Esophagus muscularis mucosa (tissue), 3 donors: ENCODE measurements around the gene SORCS2.

Experiments used
- CTCF ChIP-seq, 3 experiments: fragments of 200-600 bp in 2 of 3; fragments of 450-650 bp in 1 of 3; sonication (generic) in 2 of 3; IDR thresholded peaks; one replicate each; pipeline ENCODE4 v1.5.1; 2017 to 2019; ENCODE audit warnings: antibody characterized with exemption in 3 of 3, mild to moderate bottlenecking in 2 of 3, moderate library complexity in 1 of 3
- POLR2A ChIP-seq: fragments of 450-650 bp; IDR thresholded peaks from one replicate; pipeline ENCODE4 v1.6.1; 2017; ENCODE audit warnings: antibody characterized with exemption, moderate library complexity, mild to moderate bottlenecking, low read depth
- POLR2AphosphoS5 ChIP-seq, 2 donors: sonication (generic); formaldehyde crosslinking; IDR thresholded peaks; one replicate each; pipeline ENCODE4 v1.6.1; 2017; ENCODE audit warnings: antibody characterized with exemption in 2 of 2

DNA sequence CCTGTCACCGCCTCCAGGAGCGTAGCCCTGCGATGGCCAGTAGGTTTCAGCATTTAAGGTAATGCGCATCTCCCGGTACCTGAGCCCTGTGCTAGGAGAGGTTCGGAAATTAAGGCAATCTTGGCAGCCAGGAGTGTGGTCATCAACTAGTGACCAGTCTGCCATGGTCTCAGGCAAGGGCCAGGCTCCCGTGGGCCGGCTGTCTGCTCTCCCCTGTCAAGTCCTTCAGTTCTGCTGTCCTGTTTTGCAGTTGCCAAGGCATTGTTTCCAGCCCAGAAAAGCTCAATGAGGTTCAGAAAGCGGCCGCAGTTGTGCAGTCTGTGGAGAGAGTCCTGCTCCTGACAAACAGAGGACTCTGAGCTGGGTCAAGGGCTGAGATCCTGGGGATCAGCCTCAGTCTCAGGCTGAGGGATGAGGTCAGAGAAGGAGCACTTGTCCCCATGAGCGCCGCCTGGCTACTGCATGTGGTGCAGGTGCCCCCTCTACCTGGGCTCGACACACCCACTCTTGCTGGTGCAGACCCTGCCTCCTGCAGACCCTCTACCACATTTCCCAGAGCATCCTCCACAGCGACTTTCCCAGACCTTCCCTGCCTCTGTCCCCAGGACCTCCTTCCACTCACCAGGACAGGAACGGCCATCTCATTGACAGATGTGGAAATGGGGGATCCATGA, 295.8 kb downstream of the SORCS2 start:
- TF ChIP-seq CTCF (IDR thresholded peaks at IDR 0.05) (no peak), POLR2A (no peak), POLR2AphosphoS5 (IDR thresholded peaks at IDR 0.05) (no peak)
